H1 (cell line): Measurements from ENCODE around the gene DYSF.

ENCODE experiments used
- CEBPB ChIP-seq: IDR thresholded peaks from 2 replicates; pipeline ENCODE4 v1.6.1; 2012; ENCODE audit warnings: low read depth, low read length
- CREB1 ChIP-seq: IDR thresholded peaks from 2 replicates; pipeline ENCODE4 v1.6.1; 2012; ENCODE audit warnings: inconsistent platforms
- CTCF ChIP-seq, 3 experiments: IDR thresholded peaks; 1 replicate in 2 of 3; 2 replicates in 1 of 3; pipeline versions ENCODE4 v1.5.1 to v1.6.1; 2011; ENCODE audit warnings: low read length in 3 of 3, mild to moderate bottlenecking in 3 of 3, inconsistent platforms in 2 of 3, low read depth in 1 of 3, moderate library complexity in 1 of 3; ENCODE audit not compliant: insufficient read depth in 1 of 3; ENCODE audit errors: control extremely low read depth in 1 of 3
- POLR2AphosphoS5 ChIP-seq: IDR thresholded peaks from 2 replicates; pipeline ENCODE4 v1.6.1; 2011; ENCODE audit warnings: low read depth, low read length
- SIN3A ChIP-seq, 2 experiments: IDR thresholded peaks in 1 of 2; conservative IDR thresholded peaks in 1 of 2; 2 replicates each; pipeline ENCODE4 v1.6.1; 2011 to 2012; ENCODE audit warnings: low read length in 2 of 2, improper control_type of control experiment in 1 of 2, low read depth in 1 of 2, mild to moderate bottlenecking in 1 of 2
- SRF ChIP-seq: IDR thresholded peaks from 2 replicates; pipeline ENCODE4 v1.6.1; 2011; ENCODE audit warnings: mild to moderate bottlenecking, low read depth, low read length, moderate library complexity
- TAF1 ChIP-seq: IDR thresholded peaks from 2 replicates; pipeline ENCODE4 v1.6.1; 2011; ENCODE audit warnings: mild to moderate bottlenecking, low read depth, low read length

DNA sequence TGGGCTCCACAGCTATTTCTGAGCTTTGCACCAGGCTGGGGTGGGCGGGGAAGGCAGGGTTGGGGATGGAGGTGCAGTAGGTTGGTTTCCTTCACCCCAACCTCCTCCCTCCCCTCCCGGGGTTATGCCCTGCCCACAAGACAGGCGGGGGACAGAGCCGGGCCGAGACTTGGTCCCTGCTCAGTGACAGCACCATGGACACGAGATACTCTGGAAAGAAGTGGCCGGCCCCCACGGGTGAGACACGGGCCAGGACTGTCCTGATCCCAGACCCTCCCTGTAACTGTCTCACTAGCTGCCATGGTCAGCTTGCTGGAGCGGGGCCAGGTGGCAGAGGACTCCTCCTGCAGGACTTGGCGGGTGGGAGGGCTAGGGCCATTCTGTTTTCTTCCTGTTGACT is 59.7 kb downstream of the DYSF start:
- no peak for TF ChIP-seq CEBPB
- TF ChIP-seq SRF = no peak
- TF ChIP-seq TAF1 = no peak
- no peak for TF ChIP-seq CTCF (IDR thresholded peaks at IDR 0.05; ENCODE audit: control extremely low read depth in 1 of 3, insufficient read depth in 1 of 3, low read depth in 1 of 3, low read length in 3 of 3)
- no peak for TF ChIP-seq SIN3A (conservative IDR thresholded peaks at IDR 0.05 in 1 of 2, IDR thresholded peaks at IDR 0.05 in 1 of 2; ENCODE audit: low read depth in 1 of 2, low read length in 2 of 2)
- no peak for TF ChIP-seq POLR2AphosphoS5
- TF ChIP-seq CREB1 = no peak
